ENCODE measurements around the gene MISFA.

The MISFA gene

DNA sequence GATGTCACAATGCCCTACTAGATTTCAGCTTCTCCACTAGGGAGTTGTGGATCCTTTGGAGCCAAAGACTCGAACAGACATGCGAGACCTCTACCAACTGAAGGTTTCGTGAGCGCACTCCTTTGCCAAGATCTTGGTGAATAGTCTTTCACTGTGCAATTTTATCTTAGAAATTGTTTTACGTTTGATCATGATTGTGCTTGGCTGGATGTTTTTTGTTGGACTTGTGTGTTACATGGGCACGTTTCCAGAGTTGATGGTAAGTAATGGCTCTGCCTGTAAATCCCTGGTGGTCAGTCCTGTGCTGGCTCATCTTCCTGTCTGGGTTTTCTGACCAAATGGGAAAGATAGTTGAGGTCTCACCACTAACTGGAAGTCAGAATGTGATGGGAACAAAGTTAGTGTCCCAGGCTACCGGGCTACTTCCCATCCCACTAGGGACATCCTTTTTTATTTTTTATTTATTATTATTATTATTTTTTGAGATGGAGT, at the start of gene MISFA:
Gene MISFA (plus strand): TSS at position 51 of the 492 bp plus-strand sequence. CDS start 140 bp downstream, at position 191.
- TF ChIP-seq, protein P1, sequence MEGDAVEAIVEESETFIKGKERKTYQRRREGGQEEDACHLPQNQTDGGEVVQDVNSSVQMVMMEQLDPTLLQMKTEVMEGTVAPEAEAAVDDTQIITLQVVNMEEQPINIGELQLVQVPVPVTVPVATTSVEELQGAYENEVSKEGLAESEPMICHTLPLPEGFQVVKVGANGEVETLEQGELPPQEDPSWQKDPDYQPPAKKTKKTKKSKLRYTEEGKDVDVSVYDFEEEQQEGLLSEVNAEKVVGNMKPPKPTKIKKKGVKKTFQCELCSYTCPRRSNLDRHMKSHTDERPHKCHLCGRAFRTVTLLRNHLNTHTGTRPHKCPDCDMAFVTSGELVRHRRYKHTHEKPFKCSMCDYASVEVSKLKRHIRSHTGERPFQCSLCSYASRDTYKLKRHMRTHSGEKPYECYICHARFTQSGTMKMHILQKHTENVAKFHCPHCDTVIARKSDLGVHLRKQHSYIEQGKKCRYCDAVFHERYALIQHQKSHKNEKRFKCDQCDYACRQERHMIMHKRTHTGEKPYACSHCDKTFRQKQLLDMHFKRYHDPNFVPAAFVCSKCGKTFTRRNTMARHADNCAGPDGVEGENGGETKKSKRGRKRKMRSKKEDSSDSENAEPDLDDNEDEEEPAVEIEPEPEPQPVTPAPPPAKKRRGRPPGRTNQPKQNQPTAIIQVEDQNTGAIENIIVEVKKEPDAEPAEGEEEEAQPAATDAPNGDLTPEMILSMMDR (conservative IDR thresholded peaks at IDR 0.05; ENCODE audit: low read depth): no peak
- DNase-seq (ENCODE audit: low spot score): no peak
- POLR2A ChIA-PET (ENCODE audit: low non-redundant PET): no interaction called here
- H3K27ac ChIP-seq: no peak within 1 kb of the TSS
- CTCF ChIA-PET: interaction anchor here (0.6 to 0.7 kb wide), 2 partner anchors 10 to 1872 kb away, joined by 3 to 4 read pairs; no protein-coding TSS in a partner anchor

DNA sequence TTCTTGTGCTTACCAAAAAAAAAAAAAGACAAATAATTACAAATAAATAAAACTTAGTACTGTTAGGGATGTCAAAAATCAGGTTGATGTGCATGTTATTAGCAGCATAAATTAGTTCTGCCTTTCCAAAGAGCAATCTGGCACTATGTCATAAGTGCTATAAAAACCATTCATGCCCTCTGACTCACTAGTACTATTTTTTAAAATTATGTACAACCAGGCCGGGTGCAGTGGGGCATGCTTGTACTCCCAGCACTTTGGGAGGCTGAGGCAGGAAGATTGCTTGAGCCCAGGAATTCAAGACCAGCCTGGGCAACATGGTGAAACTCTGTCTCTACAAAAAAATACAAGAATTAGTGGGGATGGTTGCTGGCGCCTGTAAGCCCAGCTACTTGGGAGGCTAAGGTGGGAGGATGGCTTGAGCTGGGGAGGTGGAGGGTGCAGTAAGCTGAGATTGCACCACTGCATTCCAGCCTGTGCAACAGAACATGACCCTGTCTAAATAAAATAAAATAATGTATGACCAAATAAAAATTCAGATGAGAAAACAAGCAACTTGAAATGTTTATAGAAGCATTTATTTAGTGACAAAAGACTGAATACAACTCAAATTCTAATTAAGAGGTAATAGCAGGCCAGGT, 36.4 kb upstream of the MISFA start:
- ChIA-PET CTCF (no interaction called here), POLR2A (ENCODE audit: low non-redundant PET) (no interaction called here)
- H3K27ac ChIP-seq: peak overlapping the region; percentile 19; the same call in 1 of the 2 replicates
- TF ChIP-seq, protein P1 (conservative IDR thresholded peaks at IDR 0.05; ENCODE audit: low read depth): no peak
- DNase-seq (ENCODE audit: low spot score): no peak

DNA sequence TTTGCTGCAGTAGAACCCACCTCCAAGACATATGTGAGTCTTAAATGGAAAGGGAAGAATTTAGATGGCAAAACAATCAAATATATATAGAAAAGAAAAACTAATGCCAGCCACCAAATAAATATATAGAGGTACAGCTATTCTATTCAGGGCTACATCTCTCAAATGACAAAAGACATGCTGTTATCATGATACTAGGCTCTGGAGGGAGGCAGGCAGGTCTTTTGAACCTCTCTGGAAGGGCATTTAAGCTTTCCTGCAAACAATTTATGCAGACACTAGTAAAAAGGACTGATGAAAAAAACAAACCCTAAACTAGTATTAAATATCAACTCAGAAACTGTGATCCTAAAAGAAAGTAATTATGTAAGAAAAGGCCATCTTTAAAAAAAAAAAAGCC, 35.4 kb upstream of the MISFA start:
- ChIA-PET CTCF (interaction anchor here (0.6 kb wide), 1 partner anchor 251 kb away, joined by 3 read pairs; no protein-coding TSS in a partner anchor), POLR2A (ENCODE audit: low non-redundant PET) (no interaction called here)
- TF ChIP-seq, protein P1 (conservative IDR thresholded peaks at IDR 0.05; ENCODE audit: low read depth): no peak
- no peak overlapping the region for H3K27ac ChIP-seq
- DNase-seq (ENCODE audit: low spot score): no peak

DNA sequence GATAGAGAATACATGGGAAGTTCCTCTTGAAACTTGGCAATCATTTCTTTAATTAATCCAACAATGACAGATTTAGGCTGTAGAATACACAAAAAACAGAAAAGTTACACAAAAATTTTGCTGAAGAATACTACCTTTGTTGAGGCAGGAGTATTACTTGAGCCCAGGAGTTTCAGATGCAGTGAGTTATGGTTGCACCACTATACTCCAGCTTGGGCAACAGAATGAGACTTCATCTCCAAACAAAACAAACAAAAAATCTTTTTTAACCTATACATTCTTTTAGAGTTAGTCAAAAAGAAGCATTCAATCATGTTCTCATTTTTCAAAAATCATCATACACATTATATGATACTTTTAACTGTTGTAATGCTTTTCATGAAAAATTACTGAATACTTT, 33.2 kb upstream of the MISFA start:
- TF ChIP-seq, protein P1 (conservative IDR thresholded peaks at IDR 0.05; ENCODE audit: low read depth): no peak
- CTCF ChIA-PET: no interaction called here
- DNase-seq (ENCODE audit: low spot score): no peak
- no peak overlapping the region for H3K27ac ChIP-seq
- POLR2A ChIA-PET (ENCODE audit: low non-redundant PET): no interaction called here

DNA sequence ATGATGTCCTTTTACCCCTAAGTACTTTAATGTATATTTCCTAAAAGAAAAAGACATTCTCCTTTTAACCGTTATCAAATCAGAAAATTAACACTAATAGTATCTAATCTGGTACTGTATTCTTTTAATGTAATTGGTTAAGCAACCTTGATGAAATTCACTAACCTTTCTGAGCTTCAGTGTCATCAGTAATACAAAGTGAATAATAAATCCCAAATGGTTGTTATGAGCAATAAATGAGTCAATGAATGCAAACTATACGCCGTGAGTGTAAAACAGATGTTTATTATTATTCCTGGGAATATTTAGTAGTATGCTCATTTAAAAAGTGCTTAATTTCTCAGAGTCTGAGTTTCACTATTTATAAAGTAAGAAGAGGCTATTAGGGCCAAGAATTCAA, 32.5 kb upstream of the MISFA start:
- CTCF ChIA-PET: no interaction called here

DNA sequence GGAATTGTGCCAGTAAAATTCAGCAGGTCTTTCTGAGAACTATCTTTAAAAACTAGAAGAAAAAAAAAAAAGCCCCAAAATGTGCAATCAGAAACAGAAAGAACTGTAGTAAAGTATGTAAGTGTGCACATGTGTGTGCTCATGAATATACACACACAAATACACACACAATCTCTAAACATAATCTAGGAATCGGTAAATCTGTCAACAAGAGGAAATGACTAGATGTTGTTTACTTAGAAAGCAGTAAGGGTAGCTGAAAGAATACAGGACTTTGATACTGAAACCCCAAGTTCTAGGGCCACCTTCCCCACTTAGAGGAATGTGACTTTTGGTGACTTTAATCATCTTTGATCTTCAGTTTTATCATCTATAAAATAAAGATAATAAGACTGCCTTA, 24.2 kb upstream of the MISFA start:
- POLR2A ChIA-PET (ENCODE audit: low non-redundant PET): no interaction called here
- DNase-seq (ENCODE audit: low spot score): no peak
- no peak overlapping the region for H3K27ac ChIP-seq
- CTCF ChIA-PET: no interaction called here
- TF ChIP-seq, protein P1 (conservative IDR thresholded peaks at IDR 0.05; ENCODE audit: low read depth): no peak

More for the DNA sequence above, 32.5 kb upstream of the MISFA start:
- POLR2A ChIA-PET (ENCODE audit: low non-redundant PET): no interaction called here
- TF ChIP-seq, protein P1 (conservative IDR thresholded peaks at IDR 0.05; ENCODE audit: low read depth): no peak
- DNase-seq (ENCODE audit: low spot score): no peak
- no peak overlapping the region for H3K27ac ChIP-seq

Data from RWPE1 (cell line).